Loucy (cell line): ENCODE data around the gene NEDD4L.
"Not testable (repeated sequence)": the region's sequence is repeated elsewhere in the genome, so short reads cannot be mapped to it uniquely, and the experiment has no call there.

Experiments
- H2AFZ ChIP-seq: fragments of 200-600 bp; sonication (generic); 2 replicates; pipeline ENCODE4 v1.6.0; 2016; ENCODE audit warnings: antibody characterized with exemption, mild to moderate bottlenecking, low read length, moderate library complexity
- H3F3A ChIP-seq: fragments of 200-600 bp; 2 replicates; pipeline ENCODE4 v1.6.0; 2016; ENCODE audit warnings: antibody characterized with exemption, low read depth, mild to moderate bottlenecking
- H3K27me3 ChIP-seq: fragments of 200-600 bp; sonication (generic); 2 replicates; pipeline ENCODE4 v1.6.1; 2014; ENCODE audit warnings: low read length, mild to moderate bottlenecking; ENCODE audit not compliant: insufficient read depth, poor library complexity, severe bottlenecking
- H3K36me3 ChIP-seq: fragments of 200-600 bp; sonication (generic); 2 replicates; pipeline ENCODE4 v1.6.1; 2016; ENCODE audit warnings: low read length; ENCODE audit not compliant: insufficient read depth
- H3K4me1 ChIP-seq: fragments of 200-600 bp; sonication (generic); 2 replicates; pipeline ENCODE4 v1.5.1; 2014; ENCODE audit warnings: low read length, mild to moderate bottlenecking; ENCODE audit not compliant: insufficient read depth, poor library complexity, severe bottlenecking
- H3K4me2 ChIP-seq: fragments of 200-600 bp; sonication (generic); 2 replicates; pipeline ENCODE4 v1.6.0; 2014; ENCODE audit warnings: antibody characterized with exemption, low read length, low read depth, mild to moderate bottlenecking; ENCODE audit not compliant: poor library complexity, severe bottlenecking
- H3K4me3 ChIP-seq: fragments of 200-600 bp; sonication (generic); 2 replicates; pipeline ENCODE4 v1.5.1; 2014; ENCODE audit warnings: low read length, mild to moderate bottlenecking, mixed read lengths; ENCODE audit not compliant: poor library complexity, severe bottlenecking
- H3K79me2 ChIP-seq: fragments of 200-600 bp; sonication (generic); 2 replicates; pipeline ENCODE4 v1.6.1; 2014; ENCODE audit warnings: low read length; ENCODE audit not compliant: insufficient read depth
- H3K9ac ChIP-seq: fragments of 200-600 bp; sonication (generic); 2 replicates; pipeline ENCODE4 v1.6.0; 2014; ENCODE audit warnings: mild to moderate bottlenecking, low read depth, low read length, moderate library complexity; ENCODE audit not compliant: poor library complexity, severe bottlenecking
- H3K9me2 ChIP-seq: fragments of 200-600 bp; sonication (generic); replicated peaks from 2 replicates; pipeline ENCODE4 v1.6.1; 2016; ENCODE audit warnings: low read depth, low read length, mixed read lengths
- H3K9me3 ChIP-seq: fragments of 200-600 bp; sonication (generic); 2 replicates; pipeline ENCODE4 v1.6.1; 2014; ENCODE audit warnings: mild to moderate bottlenecking, antibody characterized with exemption, low read length, low read depth; ENCODE audit not compliant: insufficient read depth
- H4K20me1 ChIP-seq: fragments of 200-600 bp; sonication (generic); 2 replicates; pipeline ENCODE4 v1.6.0; 2014; ENCODE audit warnings: antibody characterized with exemption, low read length, mild to moderate bottlenecking; ENCODE audit not compliant: insufficient read depth, poor library complexity, severe bottlenecking
- CTCF ChIP-seq: fragments of 200-600 bp; sonication (generic); conservative IDR thresholded peaks from 2 replicates; pipeline ENCODE4 v1.5.1; 2014; ENCODE audit warnings: mild to moderate bottlenecking, antibody characterized with exemption, low read length
- EZH2phosphoT487 ChIP-seq: fragments of 200-600 bp; IDR thresholded peaks from 2 replicates; pipeline ENCODE4 v1.6.1; 2018; ENCODE audit warnings: antibody characterized with exemption, mild to moderate bottlenecking, moderate library complexity, borderline replicate concordance

The NEDD4L gene

GRCh38 chr18:58379443-58379842, 335.4 kb downstream of the NEDD4L start:
- H3K4me3 ChIP-seq: no peak overlapping the region
- no peaks in the 10 kb centered on the region for H3F3A ChIP-seq
- TF ChIP-seq CTCF (no peak), EZH2phosphoT487 (no peak)
- H3K9me3 ChIP-seq: no peaks in the 10 kb centered on the region
- H2AFZ ChIP-seq: no peak overlapping the region
- H3K4me1 ChIP-seq: no peaks in the 10 kb centered on the region
- no peak overlapping the region for H3K4me2 ChIP-seq
- H3K9ac ChIP-seq: no peak overlapping the region
- no peaks in the 10 kb centered on the region for H4K20me1 ChIP-seq
- peaks cover 5% of the 10 kb centered on the region; the same call in 1 of the 2 replicates for H3K36me3 ChIP-seq
- no peaks in the 10 kb centered on the region for H3K79me2 ChIP-seq
- H3K9me2 ChIP-seq: no peaks in the 10 kb centered on the region
- H3K27me3 ChIP-seq: no peaks in the 10 kb centered on the region

GRCh38 chr18:58380113-58380512, 336.1 kb downstream of the NEDD4L start:
- not testable (repeated sequence) for H4K20me1 ChIP-seq, H3K79me2 ChIP-seq, H3K9me3 ChIP-seq, H3K9me2 ChIP-seq, H3K4me2 ChIP-seq, H3K4me3 ChIP-seq, H3K4me1 ChIP-seq, H2AFZ ChIP-seq, H3F3A ChIP-seq, H3K27me3 ChIP-seq, H3K36me3 ChIP-seq, H3K9ac ChIP-seq

GRCh38 chr18:58381676-58382411, 337.8 kb downstream of the NEDD4L start:
- no peaks in the 10 kb centered on the region for H3K79me2 ChIP-seq
- no peaks in the 10 kb centered on the region for H3K4me1 ChIP-seq
- no peak overlapping the region for H3K4me3 ChIP-seq
- H3K4me2 ChIP-seq: no peak overlapping the region
- no peak overlapping the region for H3K9ac ChIP-seq
- TF ChIP-seq EZH2phosphoT487 (no peak), CTCF (no peak)
- H3K9me3 ChIP-seq: no peaks in the 10 kb centered on the region
- no peaks in the 10 kb centered on the region for H3K9me2 ChIP-seq
- H3K36me3 ChIP-seq: peaks cover 5% of the 10 kb centered on the region; the same call in 1 of the 2 replicates
- H4K20me1 ChIP-seq: no peaks in the 10 kb centered on the region
- H2AFZ ChIP-seq: no peak overlapping the region
- H3F3A ChIP-seq: no peaks in the 10 kb centered on the region
- H3K27me3 ChIP-seq: no peaks in the 10 kb centered on the region

- Histone ChIP-seq H3K36me3 (peaks cover 5% of the 10 kb centered on the region; the same call in 1 of the 2 replicates), H3F3A (no peaks in the 10 kb centered on the region), H3K4me3 (no peak overlapping the region), H3K4me1 (no peaks in the 10 kb centered on the region), H3K9ac (no peak overlapping the region), H2AFZ (no peak overlapping the region), H3K79me2 (no peaks in the 10 kb centered on the region), H4K20me1 (no peaks in the 10 kb centered on the region), H3K27me3 (no peaks in the 10 kb centered on the region), H3K9me3 (no peaks in the 10 kb centered on the region), H3K9me2 (no peaks in the 10 kb centered on the region), H3K4me2 (no peak overlapping the region)
- TF ChIP-seq EZH2phosphoT487 (no peak), CTCF (no peak)
Observed at GRCh38 chr18:58382446-58382845, 338.4 kb downstream of the NEDD4L start.
